K562 (cell line): ENCODE measurements around the gene LSS. TPM values are rescaled to one million over a fixed set of nuclear protein-coding genes. Genes with fewer than 3 reads are reported as not detected.

ENCODE experiments used
- SMAD2 ChIP-seq: fragments of 150-350 bp; IDR thresholded peaks from 2 replicates; pipeline ENCODE4 v1.6.1; 2014; ENCODE audit warnings: low read depth, mild to moderate bottlenecking, low read length
- ZKSCAN1 ChIP-seq: fragments of 150-350 bp; IDR thresholded peaks from 2 replicates; pipeline ENCODE4 v1.6.1; 2016; ENCODE audit warnings: low read depth, low read length
- polyA plus RNA-seq, 8 experiments: library from polyadenylated mRNA; depleted of rRNA in 4 of 8; stranded (reverse) in 5 of 8; unstranded in 3 of 8; fragments of >200 nt; fragmentation: Nextera tagmentation in 2 of 8; fragmentation: Illumina TruSeq in 1 of 8; extraction: Ambion mirVana in 2 of 8; extraction: Trizol in 1 of 8; gene quantifications; 2 replicates each; pipeline versions ENCODE4 v1.2.1 to v1.2.3, GENCODE V29; 2011 to 2014; ENCODE audit warnings: inconsistent platforms in 1 of 8, missing spikeins in 1 of 8
- total RNA-seq, 7 experiments: library from RNA; depleted of rRNA in 6 of 7; stranded (reverse); fragments of >200 nt in 6 of 7; fragmentation: Illumina TruSeq in 2 of 7; extraction: Trizol in 2 of 7; gene quantifications; 2 replicates each; pipeline versions ENCODE4 v1.2.1 to v1.2.3, GENCODE V29; 2011 to 2021; ENCODE audit warnings: low replicate concordance in 1 of 7
- TF ChIP-seq, protein P1 (sequence below): fragments of 250-450 bp; sonication (Bioruptor Pico); IDR thresholded peaks from 2 replicates; pipeline ENCODE4 v1.5.0; 2021; ENCODE audit warnings: mild to moderate bottlenecking, moderate library complexity
- TF ChIP-seq, protein P2 (sequence below): sonication (generic); formaldehyde crosslinking; IDR thresholded peaks from 2 replicates; pipeline ENCODE4 v1.8.0; 2023; ENCODE audit warnings: mild to moderate bottlenecking, missing genetic modification reagents

The LSS gene
- total and polyA plus RNA-seq, 9 of the 15 experiments (the other 6 are each of a cell fraction or from before 2014, with no cell fraction given), result 2.2 to 89.5 (median 37.4) TPM

DNA sequence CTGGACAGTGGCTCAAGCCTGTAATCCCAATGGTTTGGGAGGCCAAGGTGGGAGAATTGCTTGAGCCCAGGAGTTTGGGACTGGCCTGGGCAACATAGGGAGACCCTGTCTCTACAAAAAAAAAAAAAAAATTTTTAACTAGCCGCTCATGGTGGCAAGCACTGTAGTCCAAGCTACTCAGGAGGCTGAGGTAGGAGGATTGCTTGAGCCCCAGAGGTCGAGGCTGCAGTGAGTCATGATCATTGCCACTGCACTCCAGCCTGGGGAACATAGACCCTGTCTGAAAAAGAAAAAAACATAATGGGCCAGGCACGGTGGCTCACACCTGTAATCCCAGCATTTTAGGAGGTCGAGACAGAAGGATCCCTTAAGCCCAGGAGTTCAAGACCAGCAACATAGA is 49.6 kb downstream of the LSS start (continued):
- TF ChIP-seq, protein P1, sequence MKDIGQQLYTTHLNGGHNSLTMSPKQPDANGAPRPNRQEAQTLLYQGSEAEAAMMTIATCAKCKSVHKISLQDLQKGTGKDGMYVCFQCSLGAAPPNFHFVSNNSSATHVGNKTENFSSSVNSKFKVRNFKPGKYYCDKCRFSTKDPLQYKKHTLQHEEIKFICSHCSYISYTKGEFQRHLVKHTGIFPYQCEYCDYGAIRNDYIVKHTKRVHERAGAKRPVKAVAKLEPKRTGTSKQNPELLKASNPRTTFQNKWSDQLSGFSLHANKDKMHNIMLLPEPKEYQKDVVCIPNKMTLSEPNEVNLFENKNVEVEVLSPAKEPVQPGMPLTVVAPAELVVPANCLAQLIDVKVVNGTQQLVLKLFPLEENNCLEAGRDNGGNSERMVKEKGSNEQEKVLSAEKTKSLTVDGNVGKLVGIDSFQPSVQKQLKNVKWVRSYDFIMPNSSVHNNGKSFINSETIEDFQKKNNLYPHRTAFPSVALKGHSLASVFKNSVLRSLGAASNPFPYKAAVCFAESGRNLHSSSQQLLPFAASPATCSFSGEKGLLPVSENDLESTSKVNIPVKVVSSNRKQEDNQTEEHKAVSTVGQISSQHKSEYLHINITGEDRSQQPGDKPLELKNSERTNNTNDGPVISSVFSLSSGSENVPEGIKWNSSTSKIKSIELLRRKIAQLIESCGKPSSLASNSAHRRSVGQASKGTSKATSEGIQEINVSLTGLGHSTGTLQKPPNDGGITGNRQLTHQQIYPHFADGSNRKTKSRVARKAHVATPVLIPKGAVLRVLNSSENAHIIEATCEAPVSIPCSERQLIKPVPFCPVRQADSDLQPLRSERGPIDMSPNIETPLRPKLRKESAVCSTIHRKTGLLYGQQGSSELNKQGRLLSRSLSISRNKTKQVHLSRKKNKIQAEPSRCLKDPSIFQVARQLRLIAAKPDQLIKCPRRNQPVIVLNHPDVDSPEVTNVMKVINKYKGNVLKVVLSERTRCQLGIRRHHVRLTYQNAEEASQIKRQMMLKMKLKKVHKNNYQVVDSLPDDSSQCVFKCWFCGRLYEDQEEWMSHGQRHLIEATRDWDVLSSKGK (CRISPR knock-in tag), result no peak
- no peak for TF ChIP-seq ZKSCAN1
- TF ChIP-seq, protein P2, sequence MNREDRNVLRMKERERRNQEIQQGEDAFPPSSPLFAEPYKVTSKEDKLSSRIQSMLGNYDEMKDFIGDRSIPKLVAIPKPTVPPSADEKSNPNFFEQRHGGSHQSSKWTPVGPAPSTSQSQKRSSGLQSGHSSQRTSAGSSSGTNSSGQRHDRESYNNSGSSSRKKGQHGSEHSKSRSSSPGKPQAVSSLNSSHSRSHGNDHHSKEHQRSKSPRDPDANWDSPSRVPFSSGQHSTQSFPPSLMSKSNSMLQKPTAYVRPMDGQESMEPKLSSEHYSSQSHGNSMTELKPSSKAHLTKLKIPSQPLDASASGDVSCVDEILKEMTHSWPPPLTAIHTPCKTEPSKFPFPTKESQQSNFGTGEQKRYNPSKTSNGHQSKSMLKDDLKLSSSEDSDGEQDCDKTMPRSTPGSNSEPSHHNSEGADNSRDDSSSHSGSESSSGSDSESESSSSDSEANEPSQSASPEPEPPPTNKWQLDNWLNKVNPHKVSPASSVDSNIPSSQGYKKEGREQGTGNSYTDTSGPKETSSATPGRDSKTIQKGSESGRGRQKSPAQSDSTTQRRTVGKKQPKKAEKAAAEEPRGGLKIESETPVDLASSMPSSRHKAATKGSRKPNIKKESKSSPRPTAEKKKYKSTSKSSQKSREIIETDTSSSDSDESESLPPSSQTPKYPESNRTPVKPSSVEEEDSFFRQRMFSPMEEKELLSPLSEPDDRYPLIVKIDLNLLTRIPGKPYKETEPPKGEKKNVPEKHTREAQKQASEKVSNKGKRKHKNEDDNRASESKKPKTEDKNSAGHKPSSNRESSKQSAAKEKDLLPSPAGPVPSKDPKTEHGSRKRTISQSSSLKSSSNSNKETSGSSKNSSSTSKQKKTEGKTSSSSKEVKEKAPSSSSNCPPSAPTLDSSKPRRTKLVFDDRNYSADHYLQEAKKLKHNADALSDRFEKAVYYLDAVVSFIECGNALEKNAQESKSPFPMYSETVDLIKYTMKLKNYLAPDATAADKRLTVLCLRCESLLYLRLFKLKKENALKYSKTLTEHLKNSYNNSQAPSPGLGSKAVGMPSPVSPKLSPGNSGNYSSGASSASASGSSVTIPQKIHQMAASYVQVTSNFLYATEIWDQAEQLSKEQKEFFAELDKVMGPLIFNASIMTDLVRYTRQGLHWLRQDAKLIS (CRISPR knock-in tag), result no peak
- no peak for TF ChIP-seq SMAD2
